Stimulated activated CD8-positive, alpha-beta memory T cell treated with anti-CD3 and anti-CD28 coated beads, Interleukin-15, amount 100 ng/mL, for 24 hours (primary cell): ENCODE measurements around the gene WNK1.
"Not testable (repeated sequence)": the region's sequence is repeated elsewhere in the genome, so short reads cannot be mapped to it uniquely, and the experiment has no call there.

Source experiments
- DNase-seq: peaks from one replicate; pipeline ENCODE4 v3.0.0-alpha.2; 2020; ENCODE audit warnings: low read depth

The WNK1 gene

GRCh38 chr12:749751-750270 is 2.6 kb upstream of the WNK1 start:
- no peak for DNase-seq

GRCh38 chr12:750366-751191 is 1.8 kb upstream of the WNK1 start:
- DNase-seq = no peak

- peak; percentile 59 for DNase-seq
Measured at GRCh38 chr12:751192-751998, 984 bp upstream of the WNK1 start.

- peak; percentile 8 for DNase-seq
Measured at GRCh38 chr12:752695-753610, 574 bp downstream of the WNK1 start.

GRCh38 chr12:753611-754472 is 1.5 kb downstream of the WNK1 start:
- DNase-seq = peak; percentile 19

GRCh38 chr12:754473-754820 is 2.1 kb downstream of the WNK1 start:
- no peak for DNase-seq

- DNase-seq = no peak
Measured at GRCh38 chr12:754851-755562, 2.6 kb downstream of the WNK1 start.

- DNase-seq = no peak
Measured at GRCh38 chr12:759628-760027, 7.2 kb downstream of the WNK1 start.

GRCh38 chr12:761256-761655 is 8.9 kb downstream of the WNK1 start:
- no peak for DNase-seq

- DNase-seq = no peak
Measured at GRCh38 chr12:765840-766239, 13.5 kb downstream of the WNK1 start.

GRCh38 chr12:768434-768833 is 16.1 kb downstream of the WNK1 start:
- DNase-seq = no peak

- no peak for DNase-seq
Measured at GRCh38 chr12:770479-770878, 18.1 kb downstream of the WNK1 start.

- DNase-seq = no peak
Measured at GRCh38 chr12:772056-772697, 19.8 kb downstream of the WNK1 start.

- DNase-seq = no peak
Measured at GRCh38 chr12:774051-774614, 21.8 kb downstream of the WNK1 start.

GRCh38 chr12:775973-776771 is 23.8 kb downstream of the WNK1 start:
- DNase-seq = not testable (repeated sequence)

- DNase-seq = not testable (repeated sequence)
Measured at GRCh38 chr12:776772-777373, 24.5 kb downstream of the WNK1 start.

GRCh38 chr12:777550-778047 is 25.2 kb downstream of the WNK1 start:
- no peak for DNase-seq

GRCh38 chr12:778615-779014 is 26.2 kb downstream of the WNK1 start:
- DNase-seq = no peak
